ENCODE measurements around the gene MRGPRX4. TPM values are rescaled to one million over a fixed set of nuclear protein-coding genes. Genes with fewer than 3 reads are reported as not detected.

MRGPRX4 gene
- total RNA-seq, 1 experiment from 2014 or later = not detected

DNA sequence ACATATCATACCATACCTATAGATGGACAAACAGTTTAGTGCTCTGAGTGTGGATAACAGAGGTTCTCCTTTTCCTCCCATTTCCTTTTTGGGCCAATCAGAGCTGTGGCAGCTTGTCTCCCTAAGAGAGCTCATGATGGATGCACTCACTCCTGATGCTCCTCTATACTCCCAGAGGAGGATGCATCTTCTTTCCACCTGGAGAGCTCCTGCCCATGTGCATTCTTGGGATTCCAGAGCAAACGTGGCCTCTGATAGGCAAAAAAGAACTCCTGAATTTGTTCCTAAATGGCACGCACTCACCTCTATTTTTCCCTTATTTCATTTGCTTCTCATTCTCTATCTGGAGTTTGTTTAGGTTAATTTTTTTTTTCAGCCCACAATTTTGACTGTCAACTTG, 37.3 kb upstream of the MRGPRX4 start:
- Histone ChIP-seq H3K9me3 (ENCODE audit: control insufficient read depth, low read depth, low read length) (no peaks in the 10 kb centered on the region), H2AFZ (ENCODE audit: low read length) (no peak overlapping the region), H3K14ac (ENCODE audit: insufficient read depth, low read length) (no peak overlapping the region), H2BK15ac (ENCODE audit: low read depth, low read length) (no peak overlapping the region), H3K4me1 (ENCODE audit: insufficient read depth, low read length) (peaks cover 9% of the 10 kb centered on the region), H2AK5ac (ENCODE audit: insufficient read length, low read length) (no peak overlapping the region), H3T11ph (ENCODE audit: low read length) (no peak overlapping the region), H3K27me3 (ENCODE audit: insufficient read depth, low read length) (no peaks in the 10 kb centered on the region), H2BK20ac (ENCODE audit: low read depth, low read length, poor library complexity, severe bottlenecking) (no peak overlapping the region), H4K8ac (replicated peaks; ENCODE audit: insufficient read length, low read depth, low read length) (no peak overlapping the region), H3K23me2 (ENCODE audit: insufficient read length, low read depth, low read length, poor library complexity, severe bottlenecking) (no peaks in the 10 kb centered on the region), H3K18ac (ENCODE audit: insufficient read length, low read depth, low read length) (no peak overlapping the region), H4K5ac (ENCODE audit: insufficient read length, low read depth, low read length) (no peak overlapping the region), H3K27ac (ENCODE audit: insufficient read length, low read depth, low read length) (no peak overlapping the region), H4K91ac (ENCODE audit: insufficient read length, low read depth, low read length) (no peak overlapping the region), H3K79me2 (ENCODE audit: insufficient read depth, low read length) (no peaks in the 10 kb centered on the region), H3K4me2 (ENCODE audit: insufficient read depth, insufficient read length, low read length) (no peak overlapping the region), H2BK12ac (ENCODE audit: insufficient read length, low read depth, low read length) (no peak overlapping the region), H2BK5ac (ENCODE audit: insufficient read length, low read length) (no peak overlapping the region), H3K79me1 (ENCODE audit: insufficient read depth, low read depth, low read length, poor library complexity, severe bottlenecking) (no peaks in the 10 kb centered on the region), H2BK120ac (ENCODE audit: low read depth, low read length, poor library complexity, severe bottlenecking) (no peak overlapping the region), H3K4ac (ENCODE audit: low read depth, low read length) (no peak overlapping the region), H4K20me1 (ENCODE audit: control insufficient read depth, insufficient read depth, insufficient read length) (no peaks in the 10 kb centered on the region), H3K56ac (ENCODE audit: insufficient read length, low read depth, low read length) (no peak overlapping the region), H3K9ac (ENCODE audit: extremely low read depth, insufficient read length, low read length) (no peak overlapping the region), H3K23ac (ENCODE audit: insufficient read length, low read depth, low read length) (no peak overlapping the region)
- WGBS (ENCODE audit: extremely low coverage, insufficient read length, low lambda C conversion rate) = no CpG with 5 or more reads among the region's 2 CpGs
- Mint-ChIP-seq H3K27me3 (ENCODE audit: low read depth) (peaks cover 2% of the 10 kb centered on the region; the same call in 1 of the 2 replicates), H3K4me1 (peaks cover 14 to 16% of the 10 kb centered on the region in 2 experiments), H3K27ac (peak overlapping the region in 1 of 3 experiments; percentile 72; a peak in 2 of 7 replicates), H3K9me3 (peaks cover 2 to 8% of the 10 kb centered on the region in 2 experiments; a peak in 2 of 5 replicates), H3K4me3 (no peak overlapping the region), H3K36me3 (ENCODE audit: insufficient read depth in 1 of 3, low read depth in 3 of 3) (no peaks in the 10 kb centered on the region)
- peak; percentile 34 for DNase-seq
- TF ChIP-seq, protein P1, sequence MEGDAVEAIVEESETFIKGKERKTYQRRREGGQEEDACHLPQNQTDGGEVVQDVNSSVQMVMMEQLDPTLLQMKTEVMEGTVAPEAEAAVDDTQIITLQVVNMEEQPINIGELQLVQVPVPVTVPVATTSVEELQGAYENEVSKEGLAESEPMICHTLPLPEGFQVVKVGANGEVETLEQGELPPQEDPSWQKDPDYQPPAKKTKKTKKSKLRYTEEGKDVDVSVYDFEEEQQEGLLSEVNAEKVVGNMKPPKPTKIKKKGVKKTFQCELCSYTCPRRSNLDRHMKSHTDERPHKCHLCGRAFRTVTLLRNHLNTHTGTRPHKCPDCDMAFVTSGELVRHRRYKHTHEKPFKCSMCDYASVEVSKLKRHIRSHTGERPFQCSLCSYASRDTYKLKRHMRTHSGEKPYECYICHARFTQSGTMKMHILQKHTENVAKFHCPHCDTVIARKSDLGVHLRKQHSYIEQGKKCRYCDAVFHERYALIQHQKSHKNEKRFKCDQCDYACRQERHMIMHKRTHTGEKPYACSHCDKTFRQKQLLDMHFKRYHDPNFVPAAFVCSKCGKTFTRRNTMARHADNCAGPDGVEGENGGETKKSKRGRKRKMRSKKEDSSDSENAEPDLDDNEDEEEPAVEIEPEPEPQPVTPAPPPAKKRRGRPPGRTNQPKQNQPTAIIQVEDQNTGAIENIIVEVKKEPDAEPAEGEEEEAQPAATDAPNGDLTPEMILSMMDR (conservative IDR thresholded peaks at IDR 0.05) = no peak

Measured in H9 (cell line).